HEK293 (cell line): ENCODE results near the gene KRT33A.

Experiments
- SP7 ChIP-seq: fragments of 450-650 bp; formaldehyde crosslinking; IDR thresholded peaks from 2 replicates; pipeline ENCODE4 v1.5.1; 2016; ENCODE audit warnings: missing biosample characterization, missing genetic modification characterization
- TF ChIP-seq, protein P1 (sequence below): fragments of 450-650 bp; IDR thresholded peaks from 2 replicates; pipeline ENCODE4 v1.5.1; 2018; ENCODE audit warnings: missing biosample characterization, mild to moderate bottlenecking, missing genetic modification characterization

DNA sequence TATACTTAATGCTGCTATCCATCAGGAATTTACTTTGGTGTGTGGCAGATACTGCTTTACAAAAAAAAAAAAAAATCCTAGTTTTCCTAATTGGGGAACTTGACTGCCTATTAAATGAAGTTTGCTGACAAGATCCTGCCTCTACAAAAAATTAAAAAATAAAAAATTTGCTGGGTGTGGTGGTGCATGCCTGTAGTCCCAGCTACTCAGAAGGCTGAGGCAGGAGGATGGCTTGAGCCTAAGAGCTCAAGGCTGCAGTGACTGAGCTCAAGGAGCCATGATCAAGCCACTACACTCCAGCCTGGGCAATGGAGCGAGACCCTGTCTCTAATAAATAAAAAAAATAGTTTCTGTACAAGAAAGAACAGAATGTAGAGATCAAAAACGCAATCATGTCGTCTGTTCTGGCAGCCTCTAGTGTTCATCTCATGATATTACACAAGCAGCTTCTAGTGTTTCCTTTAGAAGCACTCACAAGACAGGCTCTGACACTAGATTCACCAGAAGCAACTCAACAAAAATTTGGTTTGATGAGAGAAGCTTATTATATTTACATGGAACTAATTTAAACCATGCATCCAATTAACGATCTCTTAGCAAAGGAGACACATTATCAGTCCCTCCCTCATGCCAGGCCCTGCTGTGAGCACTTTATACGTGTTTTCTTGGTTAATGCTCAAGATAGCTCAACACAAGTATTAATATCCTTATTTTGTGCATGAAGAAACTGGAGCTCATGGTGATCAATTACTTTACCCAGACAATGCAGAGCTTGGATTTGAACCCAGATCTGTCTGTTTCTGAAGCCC lies 28.3 kb downstream of the KRT33A start:
- no peak for TF ChIP-seq SP7 (tag by site-specific recombination)
- TF ChIP-seq, protein P1, sequence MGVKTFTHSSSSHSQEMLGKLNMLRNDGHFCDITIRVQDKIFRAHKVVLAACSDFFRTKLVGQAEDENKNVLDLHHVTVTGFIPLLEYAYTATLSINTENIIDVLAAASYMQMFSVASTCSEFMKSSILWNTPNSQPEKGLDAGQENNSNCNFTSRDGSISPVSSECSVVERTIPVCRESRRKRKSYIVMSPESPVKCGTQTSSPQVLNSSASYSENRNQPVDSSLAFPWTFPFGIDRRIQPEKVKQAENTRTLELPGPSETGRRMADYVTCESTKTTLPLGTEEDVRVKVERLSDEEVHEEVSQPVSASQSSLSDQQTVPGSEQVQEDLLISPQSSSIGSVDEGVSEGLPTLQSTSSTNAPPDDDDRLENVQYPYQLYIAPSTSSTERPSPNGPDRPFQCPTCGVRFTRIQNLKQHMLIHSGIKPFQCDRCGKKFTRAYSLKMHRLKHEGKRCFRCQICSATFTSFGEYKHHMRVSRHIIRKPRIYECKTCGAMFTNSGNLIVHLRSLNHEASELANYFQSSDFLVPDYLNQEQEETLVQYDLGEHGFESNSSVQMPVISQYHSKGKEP, result no peak
